Measurements from ENCODE around the gene ZMYND8. TPM values are rescaled to one million over a fixed set of nuclear protein-coding genes. Genes with fewer than 3 reads are reported as not detected.
A peak's percentile ranks its signal among the peaks of the same experiment; 100 is the strongest.
"Not testable (repeated sequence)": the region's sequence is repeated elsewhere in the genome, so short reads cannot be mapped to it uniquely, and the experiment has no call there.

Gene ZMYND8
- 7.8 and 14.5 TPM in 2 replicates for total RNA-seq (2014; rRNA removed; shearing (Covaris generic); ENCODE audit: low replicate concordance)

GRCh38 chr20:47356526-47357295, at the start of gene ZMYND8:
TSS of gene ZMYND8 (minus strand) at chr20:47356699. CDS start at chr20:47356670, 29 bp downstream.
- in situ Hi-C loops (cut with HindIII; ENCODE audit: low pct_unique_long_range_greater_than_20kb, low sequenced_read_pairs), result loop anchor here (25.0 kb wide), 1 partner anchor 144 kb away; no protein-coding TSS in a partner anchor
- peak; percentile 99 for DNase-seq (ENCODE audit: low read depth)

DNA sequence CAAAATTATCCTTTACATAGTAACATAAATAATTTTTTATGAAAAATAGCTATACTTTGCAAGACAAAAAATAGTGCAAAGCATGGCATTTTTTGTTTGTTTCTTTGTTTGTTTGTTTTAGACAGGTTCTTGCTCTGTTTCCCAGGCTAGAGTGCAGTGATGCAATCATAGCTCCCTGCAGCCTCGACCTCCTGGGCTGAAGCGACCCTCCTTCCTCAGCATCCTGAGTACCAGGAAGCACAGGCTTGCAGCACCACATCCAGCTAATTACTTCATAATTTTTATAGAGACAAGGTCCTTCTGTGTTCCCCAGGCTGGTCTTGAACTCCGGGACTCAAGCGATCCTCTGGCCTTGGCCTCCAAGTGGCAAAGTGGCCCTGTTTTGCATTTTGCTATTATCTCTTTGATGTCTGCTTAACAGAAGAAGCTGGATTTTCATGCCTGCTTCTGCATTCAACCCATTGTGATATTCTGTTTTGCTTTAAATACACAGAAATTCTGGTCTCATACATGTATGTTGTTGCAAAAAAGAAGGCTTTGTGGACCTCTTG, 49.4 kb upstream of the ZMYND8 start:
- no peak for DNase-seq (ENCODE audit: low read depth)
- in situ Hi-C loops (cut with HindIII; ENCODE audit: low pct_unique_long_range_greater_than_20kb, low sequenced_read_pairs), result no loop called here

DNA sequence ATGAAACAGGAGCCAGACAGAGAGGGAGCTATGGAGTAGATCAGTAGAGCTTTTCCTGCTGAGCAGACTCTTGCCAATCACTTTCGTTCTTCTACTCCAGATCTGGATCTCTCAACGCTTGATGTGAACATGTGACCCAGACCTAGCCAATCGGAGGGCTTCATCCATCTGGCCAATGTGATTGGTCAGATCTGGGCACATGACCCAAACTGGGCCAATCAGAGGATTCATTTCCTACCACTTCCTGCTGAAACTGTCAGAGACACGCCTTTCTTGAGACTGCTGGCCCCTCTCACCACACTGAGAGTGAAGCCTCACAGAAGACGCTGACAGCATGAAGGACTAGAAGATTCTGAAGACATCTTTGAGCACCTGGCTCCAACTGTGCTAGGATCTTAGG, 44.2 kb upstream of the ZMYND8 start:
- in situ Hi-C loops (cut with HindIII; ENCODE audit: low pct_unique_long_range_greater_than_20kb, low sequenced_read_pairs), result no loop called here
- peak; percentile 37 for DNase-seq (ENCODE audit: low read depth)

DNA sequence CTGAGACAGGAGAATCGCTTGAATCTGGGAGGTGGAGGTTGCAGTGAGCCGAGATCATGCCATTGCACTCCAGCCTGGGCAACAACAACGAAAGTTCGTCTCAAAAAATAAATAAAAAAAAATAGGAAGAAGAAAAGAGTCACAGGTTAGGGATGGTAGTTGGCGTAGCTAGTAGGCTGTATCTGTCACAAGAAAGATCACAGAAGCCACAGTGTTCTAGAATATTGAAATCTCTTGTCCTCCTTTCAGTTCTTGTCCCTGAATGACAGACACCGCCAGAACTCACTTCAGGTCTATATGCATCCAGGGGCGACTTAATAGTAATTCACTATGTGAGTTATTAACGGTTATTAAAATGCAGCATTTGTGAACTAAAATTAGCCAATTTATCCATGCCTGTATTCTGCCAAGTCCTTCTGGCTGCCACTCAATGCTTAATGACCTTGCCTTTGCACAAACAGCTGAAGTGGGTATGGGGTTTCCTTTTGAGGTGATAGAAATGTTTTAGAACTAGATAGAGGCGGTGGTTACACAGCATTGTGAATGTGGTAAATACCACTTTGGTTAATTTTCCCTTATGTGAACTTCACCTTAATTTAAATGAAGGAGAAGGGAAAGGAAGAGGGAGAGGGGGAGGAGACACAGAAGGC, 41.3 kb upstream of the ZMYND8 start:
- in situ Hi-C loops (cut with HindIII; ENCODE audit: low pct_unique_long_range_greater_than_20kb, low sequenced_read_pairs), result no loop called here
- DNase-seq (ENCODE audit: low read depth), result no peak

- no peak for DNase-seq (ENCODE audit: low read depth)
- in situ Hi-C loops (cut with HindIII; ENCODE audit: low pct_unique_long_range_greater_than_20kb, low sequenced_read_pairs), result no loop called here
These were observed 40.4 kb upstream of the ZMYND8 start for GRCh38 chr20:47396762-47397476.

DNA sequence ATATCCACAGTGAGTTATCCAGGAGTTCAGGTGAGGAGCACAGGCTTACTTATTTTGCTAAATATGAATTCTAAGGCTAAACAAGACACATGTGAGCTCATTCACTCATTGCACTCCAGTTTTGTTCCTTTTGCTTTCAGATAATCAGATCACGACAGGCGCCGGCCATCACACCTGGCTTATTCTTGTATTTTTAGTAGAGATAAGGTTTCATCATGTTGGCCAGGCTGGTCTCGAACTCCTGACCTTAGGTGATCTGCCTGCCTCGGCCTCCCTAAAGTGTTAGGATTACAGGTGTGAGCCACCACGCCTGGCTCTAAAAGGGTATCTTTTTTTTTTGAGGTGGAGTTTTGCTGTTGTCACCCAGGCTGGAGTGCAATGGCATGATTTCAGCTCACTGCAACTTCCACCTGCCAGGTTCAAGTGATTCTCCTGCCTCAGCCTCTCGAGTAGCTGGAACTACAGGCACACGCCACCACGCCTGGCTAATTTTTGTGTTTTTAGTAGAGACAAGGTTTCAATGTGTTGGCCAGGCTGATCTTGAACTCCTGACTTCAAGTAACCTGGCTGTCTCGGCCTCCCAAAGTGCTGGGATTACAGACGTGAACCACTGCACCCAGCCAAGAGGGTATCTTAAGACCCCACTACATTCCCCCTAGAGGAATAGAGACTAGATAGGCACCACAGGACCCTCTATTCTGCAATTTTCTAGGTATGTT, 37.5 kb upstream of the ZMYND8 start:
- in situ Hi-C loops (cut with HindIII; ENCODE audit: low pct_unique_long_range_greater_than_20kb, low sequenced_read_pairs); DNase-seq (ENCODE audit: low read depth): not testable (repeated sequence)

- in situ Hi-C loops (cut with HindIII; ENCODE audit: low pct_unique_long_range_greater_than_20kb, low sequenced_read_pairs), result no loop called here
- peak; percentile 95 for DNase-seq (ENCODE audit: low read depth)
These were observed 36.2 kb upstream of the ZMYND8 start for GRCh38 chr20:47392721-47393073.

DNA sequence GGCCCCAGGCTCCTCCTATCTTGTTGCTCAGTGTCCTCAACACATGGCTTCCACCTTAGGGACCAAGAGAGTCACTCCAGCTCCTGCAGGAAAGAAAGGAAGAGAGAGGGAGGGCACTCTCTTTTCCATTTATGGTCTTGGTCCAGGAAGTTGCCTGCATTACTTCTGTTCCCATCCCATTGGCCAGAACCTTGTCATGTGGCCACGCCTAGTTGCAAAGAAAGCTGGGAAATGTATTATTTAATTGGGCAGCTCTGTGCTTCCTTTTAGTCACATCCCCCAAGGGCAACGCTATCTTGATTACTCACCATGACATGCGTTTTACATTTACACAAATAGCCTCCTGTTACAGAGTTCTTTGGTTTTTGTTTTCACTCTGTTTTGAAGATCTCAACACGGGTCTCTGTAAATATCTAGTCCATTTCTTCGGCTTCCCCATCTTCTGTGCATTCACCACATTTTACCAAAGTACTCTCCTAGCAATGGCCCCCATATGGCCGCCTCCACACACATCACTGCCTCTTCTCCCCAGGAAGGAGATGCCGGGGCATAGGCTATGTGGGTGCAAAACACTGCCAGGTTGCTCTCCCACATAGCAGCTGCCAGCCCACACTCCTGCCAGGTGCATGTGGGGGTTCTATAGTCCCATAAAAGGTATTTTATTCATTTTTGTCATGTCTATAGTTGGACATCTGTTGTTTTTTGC, 35.7 kb upstream of the ZMYND8 start:
- peak; percentile 100 for DNase-seq (ENCODE audit: low read depth)
- in situ Hi-C loops (cut with HindIII; ENCODE audit: low pct_unique_long_range_greater_than_20kb, low sequenced_read_pairs), result no loop called here

DNA sequence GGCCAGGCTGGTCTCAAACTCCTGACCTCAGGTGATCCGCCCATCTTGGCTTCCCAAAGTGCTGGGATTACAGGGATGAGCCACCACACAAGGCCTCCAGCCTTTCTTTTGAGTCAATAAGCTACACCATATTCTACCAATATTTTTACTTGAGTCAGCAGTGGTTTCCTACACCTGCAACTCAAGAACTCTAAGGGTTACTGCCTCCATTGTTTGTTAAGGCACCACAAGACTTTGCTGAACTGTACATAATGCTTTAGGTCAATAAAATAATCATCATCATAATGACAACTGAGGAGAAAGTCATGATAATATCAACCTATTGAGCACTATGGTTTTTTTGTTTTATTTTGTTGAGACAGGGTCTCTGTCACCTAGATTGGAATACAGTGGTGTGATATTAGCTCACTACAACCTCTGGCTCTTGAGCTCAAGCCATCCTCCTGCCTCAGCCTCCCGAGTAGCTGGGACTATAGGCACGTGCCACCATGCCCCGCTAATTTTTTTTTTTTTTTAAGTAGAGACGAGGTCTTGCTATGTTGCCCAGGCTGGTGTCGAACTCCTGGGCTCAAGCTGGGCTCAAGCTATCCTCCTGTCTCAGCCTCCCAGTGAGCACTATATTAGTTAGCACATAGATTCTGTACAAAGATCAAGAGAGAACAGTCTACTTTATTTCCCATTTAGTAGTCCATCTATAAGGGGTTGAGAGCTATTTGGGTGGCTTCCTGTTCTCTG, 34.9 kb upstream of the ZMYND8 start:
- in situ Hi-C loops (cut with HindIII; ENCODE audit: low pct_unique_long_range_greater_than_20kb, low sequenced_read_pairs), result no loop called here
- no peak for DNase-seq (ENCODE audit: low read depth)

DNA sequence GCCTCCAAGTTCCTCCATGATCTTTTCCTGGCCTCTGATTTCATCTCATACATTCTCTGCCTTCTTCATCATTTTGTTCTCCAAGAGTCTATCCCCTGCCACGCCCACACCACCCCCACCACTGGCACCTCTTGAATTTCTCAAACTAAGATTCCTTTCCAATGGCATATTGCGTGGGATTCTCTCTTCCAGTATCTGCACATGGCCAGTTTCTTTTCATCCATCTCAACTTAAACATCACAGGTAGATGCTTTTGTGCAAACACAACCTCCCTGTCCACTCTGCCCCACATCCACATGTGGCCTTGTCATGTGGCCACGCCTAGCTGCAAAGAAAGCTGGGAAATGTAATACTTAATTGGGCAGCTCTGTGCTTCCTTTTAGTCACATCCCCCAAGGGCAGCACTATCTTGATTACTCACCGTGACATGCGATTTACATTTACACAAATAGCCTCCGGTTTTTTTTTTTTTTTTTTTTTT, 33.4 kb upstream of the ZMYND8 start:
- DNase-seq (ENCODE audit: low read depth), result peak; percentile 98
- in situ Hi-C loops (cut with HindIII; ENCODE audit: low pct_unique_long_range_greater_than_20kb, low sequenced_read_pairs), result no loop called here

DNA sequence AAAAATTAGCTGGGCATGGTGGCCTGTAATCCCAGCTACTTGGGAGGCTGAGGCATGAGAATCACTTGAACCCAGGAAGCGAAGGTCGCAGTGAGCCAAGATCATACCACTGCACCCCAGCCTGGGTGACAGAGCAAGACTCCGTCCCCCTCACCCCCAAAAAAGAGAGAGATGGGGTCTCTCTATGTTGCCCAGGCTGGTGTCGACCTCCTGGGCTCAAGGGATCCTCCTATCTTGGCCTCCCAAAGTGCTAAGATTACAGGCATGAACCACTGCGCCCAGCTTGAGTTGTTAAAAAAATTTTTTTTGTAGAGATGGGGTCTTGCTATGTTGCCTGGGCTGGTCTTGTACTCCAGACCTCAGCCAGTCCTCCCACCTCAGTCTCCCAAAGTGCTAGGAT, 29.5 kb upstream of the ZMYND8 start:
- DNase-seq (ENCODE audit: low read depth); in situ Hi-C loops (cut with HindIII; ENCODE audit: low pct_unique_long_range_greater_than_20kb, low sequenced_read_pairs): not testable (repeated sequence)

GRCh38 chr20:47382746-47383415, 26.4 kb upstream of the ZMYND8 start:
- peak; percentile 29 for DNase-seq (ENCODE audit: low read depth)
- in situ Hi-C loops (cut with HindIII; ENCODE audit: low pct_unique_long_range_greater_than_20kb, low sequenced_read_pairs), result no loop called here

- DNase-seq (ENCODE audit: low read depth), result no peak
- in situ Hi-C loops (cut with HindIII; ENCODE audit: low pct_unique_long_range_greater_than_20kb, low sequenced_read_pairs), result no loop called here
These were observed 24.0 kb upstream of the ZMYND8 start for GRCh38 chr20:47380481-47380880.

DNA sequence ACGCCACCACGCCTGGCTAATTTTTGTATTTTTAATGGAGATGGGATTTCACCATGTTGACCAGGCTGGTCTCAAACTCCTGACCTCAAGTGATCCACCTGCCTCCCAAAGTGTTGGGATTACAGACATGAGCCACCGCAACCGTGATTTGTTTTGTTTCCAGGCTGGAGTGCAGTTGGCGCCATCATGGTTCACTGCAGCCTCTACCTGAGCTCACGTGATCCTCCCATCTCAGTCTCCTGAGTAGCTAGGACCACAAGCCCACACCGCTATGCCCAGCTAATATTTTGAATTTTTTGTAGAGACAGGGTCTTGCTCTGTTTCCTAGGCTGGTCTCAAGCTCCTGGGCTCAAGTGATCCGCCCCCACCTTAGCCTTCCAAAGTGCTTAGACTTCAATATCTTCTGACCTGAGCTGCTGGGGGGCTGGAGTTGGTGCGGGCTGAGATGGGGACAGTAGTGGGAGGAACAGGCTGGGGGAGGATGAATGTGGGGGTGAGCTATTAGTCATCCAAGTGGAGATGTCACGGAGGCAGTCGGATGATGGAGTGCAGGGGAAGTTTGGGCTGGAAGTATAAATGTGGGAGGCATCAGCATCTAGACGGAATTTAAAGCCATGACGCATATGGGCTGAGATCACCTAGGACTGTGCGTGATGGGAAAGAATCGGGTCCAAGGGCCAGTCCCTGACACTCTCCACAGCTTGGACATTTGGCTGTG, 23.1 kb upstream of the ZMYND8 start:
- no peak for DNase-seq (ENCODE audit: low read depth)
- in situ Hi-C loops (cut with HindIII; ENCODE audit: low pct_unique_long_range_greater_than_20kb, low sequenced_read_pairs), result no loop called here

- no peak for DNase-seq (ENCODE audit: low read depth)
- in situ Hi-C loops (cut with HindIII; ENCODE audit: low pct_unique_long_range_greater_than_20kb, low sequenced_read_pairs), result no loop called here
These were observed 20.7 kb upstream of the ZMYND8 start for GRCh38 chr20:47377122-47377722.

Measured in Caki2 (cell line).